Measurements from ENCODE around the gene ISM1.

ISM1 gene

GRCh38 chr20:13312300-13312699 lies 91.2 kb downstream of the ISM1 start:
- in situ Hi-C loops (cut with HindIII; ENCODE audit: low sequenced_read_pairs) = no loop called here
- DNase-seq (ENCODE audit: low read depth, low spot score) = no peak
- H3K4me3 ChIP-seq (ENCODE audit: low read depth, low read length) = no peak overlapping the region
- TF ChIP-seq CTCF (IDR thresholded peaks at IDR 0.05; ENCODE audit: low read depth, low read length) = no peak

- in situ Hi-C loops (cut with HindIII; ENCODE audit: low sequenced_read_pairs) = no loop called here
- DNase-seq (ENCODE audit: low read depth, low spot score) = no peak
- no peak for TF ChIP-seq CTCF (IDR thresholded peaks at IDR 0.05; ENCODE audit: low read depth, low read length)
- H3K4me3 ChIP-seq (ENCODE audit: low read depth, low read length) = no peak overlapping the region
Measured at GRCh38 chr20:13313201-13313600, 92.1 kb downstream of the ISM1 start.

DNA sequence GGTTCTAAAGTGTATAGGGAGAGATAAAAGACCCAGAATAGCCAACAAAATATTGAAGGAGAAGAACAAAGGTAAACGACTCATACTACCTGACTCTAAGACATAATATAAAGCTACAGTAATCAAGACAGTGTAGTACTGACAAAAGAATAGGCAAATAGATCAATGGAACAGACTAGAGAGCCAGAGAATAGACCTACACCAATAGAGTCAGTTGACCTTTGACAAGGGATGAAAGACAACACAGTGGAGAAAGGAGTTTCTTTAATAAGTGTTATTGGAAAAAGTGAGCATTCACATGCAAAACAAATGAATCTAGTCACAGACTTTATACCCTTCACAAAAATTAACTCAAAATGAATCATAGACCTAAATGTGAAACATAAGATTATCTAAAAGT lies 96.4 kb downstream of the ISM1 start:
- TF ChIP-seq CTCF (IDR thresholded peaks at IDR 0.05; ENCODE audit: low read depth, low read length) = no peak
- DNase-seq (ENCODE audit: low read depth, low spot score) = no peak
- H3K4me3 ChIP-seq (ENCODE audit: low read depth, low read length) = no peak overlapping the region
- in situ Hi-C loops (cut with HindIII; ENCODE audit: low sequenced_read_pairs) = no loop called here

DNA sequence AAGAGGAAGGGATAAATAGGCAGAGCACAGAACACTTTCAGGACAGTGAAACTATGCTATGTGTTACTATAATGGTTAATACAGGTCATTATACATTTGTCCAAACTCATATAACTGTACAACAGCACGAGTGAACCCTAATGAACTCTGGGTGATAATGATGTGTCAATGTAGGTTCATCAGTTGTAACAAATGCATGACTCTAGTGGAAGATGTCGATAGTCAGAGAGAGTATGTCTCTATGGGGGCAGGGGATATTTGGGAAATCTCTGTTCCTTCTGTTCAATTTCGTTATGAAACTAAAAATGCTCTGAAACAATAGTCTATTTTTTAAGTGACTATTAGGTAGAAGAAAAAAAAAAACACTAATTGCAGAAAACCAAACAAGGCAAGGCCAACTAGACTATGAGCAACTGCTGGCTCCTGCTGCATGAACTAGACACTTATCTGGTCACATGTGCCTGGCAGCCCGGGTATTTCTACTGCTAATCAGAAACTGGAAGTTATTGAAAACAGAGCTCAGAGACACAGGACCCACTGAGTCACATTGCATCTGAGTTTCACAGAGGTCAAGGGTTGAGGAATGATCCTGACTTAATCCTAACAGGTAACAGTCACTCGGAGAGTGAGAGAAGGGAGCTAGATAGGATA lies 97.9 kb downstream of the ISM1 start:
- H3K4me3 ChIP-seq (ENCODE audit: low read depth, low read length) = no peak overlapping the region
- TF ChIP-seq CTCF (IDR thresholded peaks at IDR 0.05; ENCODE audit: low read depth, low read length) = no peak
- no peak for DNase-seq (ENCODE audit: low read depth, low spot score)
- in situ Hi-C loops (cut with HindIII; ENCODE audit: low sequenced_read_pairs) = no loop called here

DNA sequence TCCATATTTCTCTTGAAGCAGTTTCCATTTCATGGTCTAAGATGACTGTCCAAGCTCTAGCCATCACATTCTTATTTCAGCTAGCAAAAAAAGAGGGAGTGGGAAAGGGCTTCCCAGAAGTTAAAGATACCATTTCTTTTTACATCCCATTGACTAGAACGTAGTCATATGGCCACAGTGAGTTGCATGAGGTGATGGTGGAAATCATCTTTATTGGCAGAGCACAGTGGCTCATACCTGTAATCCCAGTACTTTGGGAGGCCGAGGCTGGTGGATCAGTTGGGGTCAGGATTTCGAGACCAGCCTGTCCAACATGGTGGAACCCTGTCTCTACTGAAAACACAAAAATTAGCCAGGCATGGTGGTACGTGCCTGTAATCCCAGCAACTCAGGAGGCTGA lies 99.6 kb downstream of the ISM1 start:
- H3K4me3 ChIP-seq (ENCODE audit: low read depth, low read length) = no peak overlapping the region
- in situ Hi-C loops (cut with HindIII; ENCODE audit: low sequenced_read_pairs) = no loop called here
- no peak for DNase-seq (ENCODE audit: low read depth, low spot score)
- no peak for TF ChIP-seq CTCF (IDR thresholded peaks at IDR 0.05; ENCODE audit: low read depth, low read length)

DNA sequence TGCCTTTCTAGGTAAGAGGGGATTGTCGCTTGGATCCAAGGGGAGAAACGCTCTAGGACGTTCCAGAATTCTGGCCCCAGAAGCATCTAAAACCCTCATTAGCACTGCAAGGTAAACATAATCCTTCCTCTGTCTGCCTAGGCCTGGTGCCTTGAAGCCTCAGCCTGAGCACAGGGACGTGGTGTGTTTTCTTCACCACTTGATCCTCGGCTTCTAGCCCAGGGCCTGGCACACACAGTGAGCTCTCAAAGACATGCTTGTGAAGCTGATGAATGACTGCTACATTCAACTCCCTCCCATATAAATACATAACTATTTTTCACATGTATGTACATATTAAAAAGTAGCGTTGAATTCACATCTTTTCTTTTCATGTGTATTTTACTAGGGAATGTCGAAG lies 100.3 kb downstream of the ISM1 start:
- in situ Hi-C loops (cut with HindIII; ENCODE audit: low sequenced_read_pairs) = no loop called here
- H3K4me3 ChIP-seq (ENCODE audit: low read depth, low read length) = no peak overlapping the region
- no peak for DNase-seq (ENCODE audit: low read depth, low spot score)
- TF ChIP-seq CTCF (IDR thresholded peaks at IDR 0.05; ENCODE audit: low read depth, low read length) = no peak

DNA sequence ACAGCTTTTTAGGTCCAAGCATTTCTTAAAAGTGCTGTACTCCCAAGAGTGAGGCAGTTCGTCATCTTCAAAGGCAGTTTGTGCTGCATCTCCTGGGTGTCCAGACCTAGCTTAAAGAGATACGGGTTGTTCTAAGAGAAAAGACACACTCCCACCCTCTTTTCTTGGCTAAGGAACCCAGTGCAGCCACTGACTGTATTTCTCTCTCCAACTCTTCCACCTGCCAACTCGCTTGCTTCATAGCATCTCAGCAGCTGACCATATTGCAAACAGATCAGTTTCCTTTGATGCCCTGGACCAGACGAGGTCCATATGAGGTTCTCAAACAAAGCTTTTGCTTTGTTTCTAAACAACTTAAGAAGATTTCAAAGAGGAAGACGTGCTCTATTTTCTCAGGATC lies 101.1 kb downstream of the ISM1 start:
- in situ Hi-C loops (cut with HindIII; ENCODE audit: low sequenced_read_pairs) = no loop called here
- no peak overlapping the region for H3K4me3 ChIP-seq (ENCODE audit: low read depth, low read length)
- DNase-seq (ENCODE audit: low read depth, low spot score) = no peak
- TF ChIP-seq CTCF (IDR thresholded peaks at IDR 0.05; ENCODE audit: low read depth, low read length) = no peak
